Endothelial cell of umbilical vein (primary cell): ENCODE measurements around the gene RNASET2. TPM values are rescaled to one million over a fixed set of nuclear protein-coding genes. Genes with fewer than 3 reads are reported as not detected.

ENCODE experiments used
- BruUV-seq: library from RNA; stranded (reverse); fragments of 400-500 nt; replicated peaks from 2 replicates; lab custom pipeline; 2021; lab: Mats Ljungman, UMichigan
- CTCF ChIA-PET: fragments of 300-600, 350-600 bp; sonication (Branson Sonifier 250); formaldehyde crosslinking; loops from one replicate; lab custom pipeline; 2021; ENCODE audit warnings: antibody characterized with exemption, inconsistent platforms; lab: Charles Lee
- POLR2A ChIA-PET: fragments of 300-600, 350-600 bp; sonication (Branson Sonifier 250); formaldehyde crosslinking; loops from one replicate; lab custom pipeline; 2021; ENCODE audit warnings: antibody characterized with exemption, inconsistent platforms; lab: Charles Lee
- DNase-seq: peaks from one replicate; pipeline ENCODE4 v3.0.0-alpha.2; 2011; ENCODE audit warnings: low read depth, low spot score
- FAIRE-seq: peaks from 2 replicates; lab custom pipeline; 2011; peaks lifted over from hg19 to GRCh38; lab: Jason Lieb, UNC
- H2AFZ ChIP-seq: 2 replicates; pipeline ENCODE4 v1.6.0; 2012; ENCODE audit warnings: low read depth, low read length, control low read depth, inconsistent platforms
- H3K27ac ChIP-seq: 2 replicates; pipeline ENCODE4 v1.5.1; 2011; ENCODE audit warnings: low read depth, mild to moderate bottlenecking, control low read depth, low read length, moderate library complexity; ENCODE audit not compliant: insufficient read depth
- H3K27me3 ChIP-seq, 2 experiments: 2 replicates each; pipeline versions ENCODE4 v1.6.0 to v1.6.1; 2011; ENCODE audit warnings: low read length in 2 of 2, mixed read lengths in 1 of 2; ENCODE audit not compliant: control insufficient read depth in 2 of 2, insufficient read depth in 2 of 2
- H3K36me3 ChIP-seq, 2 experiments: 2 replicates in 1 of 2; 3 replicates in 1 of 2; pipeline ENCODE4 v1.5.1; 2011; ENCODE audit warnings: low read length in 2 of 2, mild to moderate bottlenecking in 1 of 2, moderate library complexity in 1 of 2; ENCODE audit not compliant: control insufficient read depth in 2 of 2, insufficient read depth in 2 of 2; ENCODE audit errors: extremely low read depth in 1 of 2
- H3K4me1 ChIP-seq: 3 replicates; pipeline ENCODE4 v1.5.1; 2011; ENCODE audit warnings: mild to moderate bottlenecking, low read length; ENCODE audit not compliant: control insufficient read depth, insufficient read depth; ENCODE audit errors: extremely low read depth
- H3K4me2 ChIP-seq: 2 replicates; pipeline ENCODE4 v1.6.1; 2011; ENCODE audit warnings: low read length, control low read depth, mixed read lengths; ENCODE audit not compliant: insufficient read depth
- H3K4me3 ChIP-seq, 3 experiments: fragments of 200-600 bp in 1 of 3; sonication (generic), shearing (Covaris generic) in 1 of 3; replicated peaks in 1 of 3; 2 replicates each; pipeline ENCODE4 v1.5.1; 2011 to 2016; ENCODE audit warnings: control low read depth in 3 of 3, low read length in 3 of 3, mild to moderate bottlenecking in 2 of 3, inconsistent platforms in 1 of 3, low read depth in 1 of 3, moderate library complexity in 1 of 3; ENCODE audit not compliant: insufficient read depth in 1 of 3
- H3K79me2 ChIP-seq: 2 replicates; pipeline ENCODE4 v1.6.0; 2012; ENCODE audit warnings: low read length, inconsistent platforms; ENCODE audit not compliant: control insufficient read depth, insufficient read depth
- H3K9ac ChIP-seq: replicated peaks from 2 replicates; pipeline ENCODE3; 2011; ENCODE audit warnings: low read length, control low read depth; ENCODE audit not compliant: insufficient read depth; ENCODE audit errors: extremely low read depth
- H3K9me1 ChIP-seq: replicated peaks from 3 replicates; pipeline ENCODE4 v1.6.0; 2011; ENCODE audit warnings: mild to moderate bottlenecking, low read length; ENCODE audit not compliant: control insufficient read depth, insufficient read depth; ENCODE audit errors: extremely low read depth
- H3K9me3 ChIP-seq: replicated peaks from 2 replicates; pipeline ENCODE4 v1.5.1; 2012; ENCODE audit warnings: low read length, inconsistent platforms; ENCODE audit not compliant: control insufficient read depth, insufficient read depth
- H4K20me1 ChIP-seq: replicated peaks from 2 replicates; pipeline ENCODE3; 2011; ENCODE audit warnings: mild to moderate bottlenecking, low read length; ENCODE audit not compliant: control insufficient read depth, insufficient read depth; ENCODE audit errors: extremely low read depth
- EZH2 ChIP-seq: IDR thresholded peaks from 2 replicates; pipeline ENCODE4 v1.6.1; 2012; ENCODE audit warnings: borderline replicate concordance, low read depth, mild to moderate bottlenecking, moderate library complexity, low read length, inconsistent platforms; ENCODE audit not compliant: severe bottlenecking
- FOS ChIP-seq: IDR thresholded peaks from 2 replicates; pipeline ENCODE4 v1.6.1; 2011; ENCODE audit warnings: mild to moderate bottlenecking, low read length, moderate library complexity, borderline replicate concordance; ENCODE audit not compliant: insufficient read depth
- GATA2 ChIP-seq: IDR thresholded peaks from 2 replicates; pipeline ENCODE4 v1.7.0; 2011; ENCODE audit warnings: low read depth, mild to moderate bottlenecking, moderate library complexity, mixed read lengths, low read length; ENCODE audit not compliant: insufficient read length, insufficient read depth
- JUN ChIP-seq: IDR thresholded peaks from 2 replicates; pipeline ENCODE4 v1.6.1; 2011; ENCODE audit warnings: borderline replicate concordance, low read depth; ENCODE audit not compliant: insufficient read length, insufficient read depth
- MYC ChIP-seq: IDR thresholded peaks from one replicate; pipeline ENCODE4 v1.6.1; 2011; ENCODE audit warnings: mild to moderate bottlenecking, low read depth, low read length
- POLR2A ChIP-seq: IDR thresholded peaks from 2 replicates; pipeline ENCODE4 v1.6.1; 2012; ENCODE audit warnings: low read depth, mild to moderate bottlenecking, control low read depth, low read length
- POLR2AphosphoS5 ChIP-seq: IDR thresholded peaks from 2 replicates; pipeline ENCODE4 v1.6.1; 2012; ENCODE audit warnings: low read depth, mild to moderate bottlenecking, control low read depth, low read length, moderate library complexity; ENCODE audit not compliant: insufficient read depth
- dilution Hi-C: fragments of 300-500 bp; cut with MboI; formaldehyde crosslinking; loops from one replicate; pipeline ENCODE4 v1.15.0; 2019; ENCODE audit warnings: low sequenced_read_pairs; ENCODE audit not compliant: extremely low pct_ligation_motif_present
- intact Hi-C: fragments of 100-400 bp; cut with micrococcal nuclease; formaldehyde crosslinking; loops from one replicate; pipeline ENCODE4 v1.10.0; 2022
- polyA plus RNA-seq, 4 experiments: library from polyadenylated mRNA; depleted of rRNA in 3 of 4; stranded (reverse) in 3 of 4; unstranded in 1 of 4; fragments of >200 nt; gene quantifications; 2 replicates each; pipeline versions ENCODE4 v1.2.1 to v1.2.3, GENCODE V29; 2011 to 2012; ENCODE audit warnings: missing spikeins in 1 of 4
- total RNA-seq: library from RNA; stranded (reverse); gene quantifications from 2 replicates; pipeline ENCODE4 v1.2.3, GENCODE V29; 2021
- TF ChIP-seq, protein P1 (sequence below), 2 donors: IDR thresholded peaks; 1 replicate in 1 of 2; 2 replicates in 1 of 2; pipeline ENCODE4 v1.5.1; 2011; ENCODE audit warnings: low read length in 2 of 2, mild to moderate bottlenecking in 2 of 2, moderate library complexity in 2 of 2, control low read depth in 1 of 2, inconsistent platforms in 1 of 2, low read depth in 1 of 2; ENCODE audit not compliant: insufficient read depth in 1 of 2; ENCODE audit errors: extremely low read depth in 1 of 2
- TF ChIP-seq, protein P2 (sequence below): IDR thresholded peaks from 2 replicates; pipeline ENCODE4 v1.6.1; 2011; ENCODE audit not compliant: insufficient read depth, insufficient read length

Gene RNASET2
- total and polyA plus RNA-seq, 2 donors (not counting 3 experiments of a cell fraction or from before 2014, with no cell fraction given) = 10.7 to 11.4 TPM

DNA sequence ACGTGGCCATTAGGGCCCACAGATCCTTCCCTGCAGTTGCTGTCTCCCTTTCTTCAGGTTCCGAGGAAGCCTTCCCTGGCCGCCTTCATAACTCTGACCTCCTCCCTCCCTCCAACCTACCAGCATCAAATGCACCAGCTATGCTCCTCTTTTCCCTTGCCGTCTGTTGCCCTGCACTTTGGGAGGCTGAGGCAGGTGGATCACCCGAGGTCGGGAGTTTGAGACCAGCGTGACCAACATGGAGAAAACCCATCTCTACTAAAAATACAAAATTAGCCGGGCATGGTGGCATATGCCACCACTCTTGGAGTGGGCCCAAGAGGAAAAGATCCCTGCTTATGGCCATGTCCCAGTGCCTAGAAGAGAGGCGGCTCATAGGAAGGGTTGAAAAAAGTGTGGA, 31.8 kb downstream of the RNASET2 start:
- intact Hi-C loops (no loop called here), dilution Hi-C loops (no loop called here)
- no TSS peak for BruUV-seq
- no peak overlapping the region for H3K9ac ChIP-seq
- ChIA-PET CTCF (no interaction called here), POLR2A (no interaction called here)
- no peak overlapping the region for H3K27ac ChIP-seq
- H3K9me3 ChIP-seq = no peaks in the 10 kb centered on the region
- H3K4me3 ChIP-seq = no peak overlapping the region
- no peaks in the 10 kb centered on the region for H3K79me2 ChIP-seq
- FAIRE-seq = no peak
- H3K27me3 ChIP-seq = peaks cover 0 to 2% of the 10 kb centered on the region in 2 experiments
- no peak for TF ChIP-seq JUN
- TF ChIP-seq, protein P1, sequence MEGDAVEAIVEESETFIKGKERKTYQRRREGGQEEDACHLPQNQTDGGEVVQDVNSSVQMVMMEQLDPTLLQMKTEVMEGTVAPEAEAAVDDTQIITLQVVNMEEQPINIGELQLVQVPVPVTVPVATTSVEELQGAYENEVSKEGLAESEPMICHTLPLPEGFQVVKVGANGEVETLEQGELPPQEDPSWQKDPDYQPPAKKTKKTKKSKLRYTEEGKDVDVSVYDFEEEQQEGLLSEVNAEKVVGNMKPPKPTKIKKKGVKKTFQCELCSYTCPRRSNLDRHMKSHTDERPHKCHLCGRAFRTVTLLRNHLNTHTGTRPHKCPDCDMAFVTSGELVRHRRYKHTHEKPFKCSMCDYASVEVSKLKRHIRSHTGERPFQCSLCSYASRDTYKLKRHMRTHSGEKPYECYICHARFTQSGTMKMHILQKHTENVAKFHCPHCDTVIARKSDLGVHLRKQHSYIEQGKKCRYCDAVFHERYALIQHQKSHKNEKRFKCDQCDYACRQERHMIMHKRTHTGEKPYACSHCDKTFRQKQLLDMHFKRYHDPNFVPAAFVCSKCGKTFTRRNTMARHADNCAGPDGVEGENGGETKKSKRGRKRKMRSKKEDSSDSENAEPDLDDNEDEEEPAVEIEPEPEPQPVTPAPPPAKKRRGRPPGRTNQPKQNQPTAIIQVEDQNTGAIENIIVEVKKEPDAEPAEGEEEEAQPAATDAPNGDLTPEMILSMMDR (IDR thresholded peaks at IDR 0.05; ENCODE audit: extremely low read depth in 1 of 2, insufficient read depth in 1 of 2, low read depth in 1 of 2, low read length in 2 of 2) = no peak
- no peak for TF ChIP-seq POLR2A
- TF ChIP-seq GATA2 = no peak
- no peak for TF ChIP-seq FOS
- no peak for TF ChIP-seq POLR2AphosphoS5
- TF ChIP-seq, protein P2, sequence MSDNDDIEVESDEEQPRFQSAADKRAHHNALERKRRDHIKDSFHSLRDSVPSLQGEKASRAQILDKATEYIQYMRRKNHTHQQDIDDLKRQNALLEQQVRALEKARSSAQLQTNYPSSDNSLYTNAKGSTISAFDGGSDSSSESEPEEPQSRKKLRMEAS = no peak
- no peak for TF ChIP-seq EZH2
- TF ChIP-seq MYC = no peak
- DNase-seq = no peak
- no peak overlapping the region for H2AFZ ChIP-seq
- no peaks in the 10 kb centered on the region for H3K9me1 ChIP-seq
- H3K36me3 ChIP-seq = no peaks in the 10 kb centered on the region
- no peaks in the 10 kb centered on the region for H4K20me1 ChIP-seq
- H3K4me1 ChIP-seq = no peaks in the 10 kb centered on the region
- H3K4me2 ChIP-seq = no peak overlapping the region
